ENCODE measurements around the gene MYO1B.

DNA sequence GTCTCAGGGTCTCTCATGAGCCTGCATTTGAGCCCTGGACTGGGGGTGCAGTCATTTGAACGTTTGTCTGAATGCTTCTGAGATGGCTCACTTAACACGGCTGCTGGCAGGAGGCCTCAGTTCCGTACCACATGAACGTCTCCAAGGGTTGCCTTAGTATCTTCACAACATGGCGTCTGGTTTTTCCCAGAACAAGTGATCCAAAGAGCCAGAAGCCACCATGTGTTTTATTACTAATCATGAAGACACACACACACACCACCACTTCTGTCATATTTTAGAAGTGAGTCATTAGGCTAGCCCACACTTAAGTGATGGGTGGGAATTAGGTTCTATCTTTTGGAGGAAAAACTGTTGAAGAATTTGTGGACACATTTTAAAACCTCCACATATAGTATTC is 15.0 kb upstream of the MYO1B start:
- TF ChIP-seq SIN3A (IDR thresholded peaks at IDR 0.05; ENCODE audit: borderline replicate concordance, insufficient read depth, low read length): no peak
- TF ChIP-seq, protein P1, sequence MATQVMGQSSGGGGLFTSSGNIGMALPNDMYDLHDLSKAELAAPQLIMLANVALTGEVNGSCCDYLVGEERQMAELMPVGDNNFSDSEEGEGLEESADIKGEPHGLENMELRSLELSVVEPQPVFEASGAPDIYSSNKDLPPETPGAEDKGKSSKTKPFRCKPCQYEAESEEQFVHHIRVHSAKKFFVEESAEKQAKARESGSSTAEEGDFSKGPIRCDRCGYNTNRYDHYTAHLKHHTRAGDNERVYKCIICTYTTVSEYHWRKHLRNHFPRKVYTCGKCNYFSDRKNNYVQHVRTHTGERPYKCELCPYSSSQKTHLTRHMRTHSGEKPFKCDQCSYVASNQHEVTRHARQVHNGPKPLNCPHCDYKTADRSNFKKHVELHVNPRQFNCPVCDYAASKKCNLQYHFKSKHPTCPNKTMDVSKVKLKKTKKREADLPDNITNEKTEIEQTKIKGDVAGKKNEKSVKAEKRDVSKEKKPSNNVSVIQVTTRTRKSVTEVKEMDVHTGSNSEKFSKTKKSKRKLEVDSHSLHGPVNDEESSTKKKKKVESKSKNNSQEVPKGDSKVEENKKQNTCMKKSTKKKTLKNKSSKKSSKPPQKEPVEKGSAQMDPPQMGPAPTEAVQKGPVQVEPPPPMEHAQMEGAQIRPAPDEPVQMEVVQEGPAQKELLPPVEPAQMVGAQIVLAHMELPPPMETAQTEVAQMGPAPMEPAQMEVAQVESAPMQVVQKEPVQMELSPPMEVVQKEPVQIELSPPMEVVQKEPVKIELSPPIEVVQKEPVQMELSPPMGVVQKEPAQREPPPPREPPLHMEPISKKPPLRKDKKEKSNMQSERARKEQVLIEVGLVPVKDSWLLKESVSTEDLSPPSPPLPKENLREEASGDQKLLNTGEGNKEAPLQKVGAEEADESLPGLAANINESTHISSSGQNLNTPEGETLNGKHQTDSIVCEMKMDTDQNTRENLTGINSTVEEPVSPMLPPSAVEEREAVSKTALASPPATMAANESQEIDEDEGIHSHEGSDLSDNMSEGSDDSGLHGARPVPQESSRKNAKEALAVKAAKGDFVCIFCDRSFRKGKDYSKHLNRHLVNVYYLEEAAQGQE (IDR thresholded peaks at IDR 0.05; ENCODE audit: insufficient read depth in 1 of 2, low read depth in 2 of 2, low read length in 2 of 2): no peak
- TF ChIP-seq POLR2AphosphoS5 (IDR thresholded peaks at IDR 0.05; ENCODE audit: low read depth, low read length): no peak
- TF ChIP-seq FOXP2 (optimal IDR thresholded peaks at IDR 0.05; ENCODE audit: borderline replicate concordance, extremely low read depth, extremely low read length, insufficient read depth): no peak
- TF ChIP-seq TAF1 (IDR thresholded peaks at IDR 0.05; ENCODE audit: borderline replicate concordance, insufficient read depth, low read length): no peak
